GM18867 (cell line): ENCODE measurements around the gene LPCAT3.
A peak's percentile ranks its signal among the peaks of the same experiment; 100 is the strongest.
"Not testable (repeated sequence)": the region's sequence is repeated elsewhere in the genome, so short reads cannot be mapped to it uniquely, and the experiment has no call there.

Source experiments
- ATAC-seq: cut with Tn5 transposase; IDR thresholded peaks from one replicate; pipeline ENCODE4 v1.9.1; 2021; ENCODE audit warnings: mild to moderate bottlenecking, moderate library complexity; ENCODE audit not compliant: unreplicated experiment

LPCAT3 gene

GRCh38 chr12:7038591-7038990 is 20.3 kb upstream of the LPCAT3 start:
- ATAC-seq = no peak

DNA sequence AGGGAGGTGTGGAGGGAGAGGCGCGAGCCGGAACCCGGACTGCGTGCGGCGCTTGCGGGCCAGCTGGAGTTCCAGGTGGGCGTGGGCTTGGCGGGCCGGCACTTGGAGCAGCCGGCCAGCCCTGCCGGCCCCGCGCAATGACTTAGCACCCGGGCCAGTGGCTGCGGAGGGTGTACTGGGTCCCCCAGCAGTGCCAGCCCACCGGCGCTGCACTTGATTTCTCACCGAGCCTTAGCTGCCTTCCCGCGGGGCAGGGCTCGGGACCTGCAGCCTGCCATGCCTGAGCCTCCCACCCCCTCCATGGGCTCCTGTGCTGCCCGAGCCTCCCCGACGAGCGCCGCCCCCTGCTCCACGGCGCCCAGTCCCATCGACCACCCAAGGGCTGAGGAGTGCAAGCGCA is 19.1 kb upstream of the LPCAT3 start:
- not testable (repeated sequence) for ATAC-seq

GRCh38 chr12:7035463-7035862 is 17.2 kb upstream of the LPCAT3 start:
- no peak for ATAC-seq

- ATAC-seq = no peak
Observed at GRCh38 chr12:7034464-7034863, 16.2 kb upstream of the LPCAT3 start.

- no peak for ATAC-seq
Observed at GRCh38 chr12:7032990-7033389, 14.7 kb upstream of the LPCAT3 start.

DNA sequence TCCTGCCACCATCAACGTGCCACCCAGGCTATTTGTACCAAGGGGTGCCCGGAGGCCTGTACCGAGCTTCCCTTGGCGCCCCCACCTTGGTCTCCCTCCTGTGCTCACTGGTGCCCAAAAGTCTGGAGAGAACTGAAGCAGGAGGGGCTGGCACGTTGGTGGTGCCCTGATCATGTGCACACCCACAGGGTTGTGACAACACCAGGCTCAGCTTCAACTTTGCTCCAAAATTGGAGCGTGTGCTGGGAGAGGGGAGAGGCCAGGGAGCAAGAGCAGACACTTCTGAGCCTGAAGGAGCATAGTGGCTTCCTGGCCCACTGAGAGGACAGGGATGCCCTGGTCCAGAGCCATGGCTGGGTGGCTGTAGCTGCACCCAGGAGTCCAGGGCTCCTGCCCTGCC is 13.0 kb upstream of the LPCAT3 start:
- no peak for ATAC-seq

DNA sequence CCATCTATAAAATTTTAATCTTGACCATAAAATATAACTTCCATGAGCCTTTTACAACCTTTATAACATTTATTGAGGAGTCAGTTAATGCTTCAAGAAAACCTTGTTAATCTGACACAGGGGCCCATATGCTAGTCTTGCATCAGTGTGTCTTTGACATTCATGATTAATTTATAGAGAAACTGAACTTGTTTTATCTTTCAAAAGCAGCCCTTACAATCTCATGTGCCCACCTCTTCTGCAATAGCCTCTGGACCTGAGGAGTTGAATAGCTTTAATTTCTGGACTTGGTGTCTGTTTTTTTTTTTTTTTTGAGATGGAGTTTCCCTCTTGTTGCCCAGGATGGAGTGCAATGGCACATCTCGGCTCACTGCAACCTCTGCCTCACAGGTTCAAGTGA is 8.6 kb upstream of the LPCAT3 start:
- ATAC-seq = no peak

DNA sequence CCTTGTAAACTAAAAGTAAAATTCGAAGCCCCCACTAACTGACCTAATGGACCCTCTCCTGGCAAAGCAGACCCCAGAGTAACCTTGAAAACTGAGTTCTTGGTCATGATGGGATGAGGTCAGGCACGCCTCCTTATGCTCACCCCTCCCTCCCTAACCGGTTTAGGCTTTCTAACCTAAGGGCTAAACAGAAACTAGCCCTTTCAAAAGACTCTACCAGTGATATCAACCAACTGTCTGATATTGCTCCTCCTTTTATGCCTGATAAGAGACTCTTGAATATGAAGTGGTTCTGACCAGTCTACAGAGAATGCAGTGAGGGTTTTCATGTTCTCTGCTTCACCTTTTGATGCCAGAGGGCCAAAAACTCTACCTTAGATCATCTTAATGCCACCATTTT is 4.8 kb upstream of the LPCAT3 start:
- no peak for ATAC-seq

DNA sequence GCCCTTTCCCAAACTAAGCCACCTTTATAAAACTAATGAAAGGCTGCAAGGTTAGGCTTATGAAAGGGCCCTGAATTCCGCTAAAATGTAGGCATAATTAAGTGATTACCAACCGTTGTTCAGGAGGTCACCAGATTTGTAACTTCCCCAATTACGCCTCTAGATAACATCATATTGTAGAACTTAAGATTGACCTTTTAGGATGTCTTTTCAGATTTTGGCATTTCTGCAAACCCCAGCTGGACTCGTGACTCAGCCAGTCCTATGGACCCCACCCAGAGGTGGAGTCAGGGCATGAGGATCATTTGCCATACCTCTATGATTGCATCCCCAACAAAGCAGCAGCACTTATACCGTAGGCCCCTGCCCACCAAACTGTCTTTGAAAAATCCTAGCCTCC is 3.7 kb upstream of the LPCAT3 start:
- no peak for ATAC-seq

GRCh38 chr12:7019043-7019569 is 830 bp upstream of the LPCAT3 start:
- no peak for ATAC-seq

- peak; percentile 3 for ATAC-seq
Observed at GRCh38 chr12:7017870-7018349, 366 bp downstream of the LPCAT3 start.

- ATAC-seq = no peak
Observed at GRCh38 chr12:7016958-7017571, 1.2 kb downstream of the LPCAT3 start.

DNA sequence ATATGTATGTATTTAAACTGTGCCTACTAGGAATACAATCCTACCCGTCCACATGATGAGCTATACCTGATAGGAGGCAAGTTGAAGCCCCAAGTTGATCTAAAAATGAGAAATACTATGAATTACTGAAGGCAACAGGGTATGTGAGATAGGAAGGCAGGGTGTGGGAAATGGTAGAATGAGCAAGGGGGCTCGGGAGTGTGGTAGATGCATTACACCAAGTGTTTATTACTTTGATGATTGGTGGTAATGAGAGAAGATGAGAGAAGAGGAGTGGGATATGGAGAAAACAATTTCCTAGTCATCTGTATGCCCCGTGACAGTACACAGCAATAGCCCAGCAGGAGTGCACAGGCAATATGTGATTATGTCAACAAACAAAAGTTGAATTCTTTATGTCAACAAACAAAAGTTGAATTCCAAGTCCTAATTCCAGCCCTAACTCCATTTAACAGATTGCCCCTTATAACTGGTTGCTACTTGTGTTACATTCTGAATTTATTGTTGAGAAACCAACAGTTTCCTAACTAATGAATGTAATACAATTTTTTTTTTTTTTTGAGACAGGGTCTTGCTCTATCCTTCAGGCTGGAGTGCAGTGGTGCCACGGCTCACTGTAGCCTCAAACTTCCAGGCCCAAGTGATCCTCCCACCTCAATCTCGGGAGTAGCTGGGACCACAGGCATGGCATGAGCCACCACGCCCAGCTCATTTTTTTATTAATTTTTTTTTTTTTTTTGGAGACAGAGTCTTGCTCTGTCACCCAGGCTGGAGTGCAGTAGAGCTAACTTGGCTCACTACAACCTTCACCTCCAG is 2.5 kb downstream of the LPCAT3 start:
- ATAC-seq = no peak

- ATAC-seq = no peak
Observed at GRCh38 chr12:7013101-7013500, 5.2 kb downstream of the LPCAT3 start.

GRCh38 chr12:7012024-7012607 is 6.2 kb downstream of the LPCAT3 start:
- ATAC-seq = no peak

DNA sequence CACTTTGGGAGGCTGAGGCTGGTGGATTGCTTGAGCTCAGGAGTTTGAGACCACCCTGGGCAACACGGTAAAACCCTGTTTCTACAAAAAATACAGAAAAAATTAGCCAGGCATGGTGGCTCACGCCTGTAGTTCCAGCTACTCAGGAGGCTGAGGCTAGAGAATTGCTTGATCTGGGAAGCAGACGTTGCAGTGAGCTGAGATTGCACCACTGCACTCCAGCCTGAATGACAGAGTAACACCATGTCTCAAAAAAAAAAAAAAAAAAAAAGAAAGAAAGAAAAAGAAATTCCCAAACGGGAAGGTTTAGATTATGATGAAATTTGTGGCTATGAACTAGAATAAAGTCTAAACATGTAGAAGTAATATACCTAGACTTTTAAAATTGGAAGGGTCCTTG is 6.9 kb downstream of the LPCAT3 start:
- not testable (repeated sequence) for ATAC-seq

DNA sequence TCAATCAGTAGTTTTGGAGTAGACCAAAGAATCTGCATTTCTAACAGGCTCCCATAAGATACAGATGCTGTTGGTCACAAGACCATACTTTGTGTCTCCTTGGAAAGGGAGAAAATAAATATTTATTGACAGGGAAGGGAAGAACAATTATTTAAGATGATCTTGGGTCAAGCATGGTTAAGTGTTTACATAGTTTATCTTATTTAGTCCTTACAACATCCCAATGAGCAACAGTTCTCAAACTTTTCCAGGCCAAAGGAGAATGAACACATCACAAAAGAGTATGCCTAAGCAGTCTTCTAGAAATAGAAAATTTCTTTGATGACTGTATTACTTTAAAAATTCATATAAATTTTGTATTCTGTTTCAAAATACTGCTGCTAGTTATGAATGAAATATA is 8.8 kb downstream of the LPCAT3 start:
- no peak for ATAC-seq

GRCh38 chr12:7008864-7009263 is 9.4 kb downstream of the LPCAT3 start:
- ATAC-seq = no peak

DNA sequence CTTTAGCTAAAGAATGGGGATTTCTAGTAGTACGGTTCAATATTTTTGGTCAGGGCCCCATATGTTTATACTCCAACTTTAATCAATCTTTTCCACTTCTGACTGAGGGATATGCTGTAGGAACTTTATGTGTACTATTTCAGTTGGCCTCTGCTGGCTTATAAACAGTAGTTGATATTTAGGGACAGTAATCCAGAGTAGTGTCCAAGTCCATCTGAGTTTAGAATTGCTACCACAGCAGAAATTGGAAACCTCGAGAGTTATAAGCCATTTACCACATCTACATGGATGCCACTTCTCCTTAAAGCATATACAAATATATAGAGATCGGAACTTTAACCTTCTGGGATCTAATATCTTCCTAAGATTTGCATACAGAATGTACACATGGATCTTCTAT is 11.6 kb downstream of the LPCAT3 start:
- no peak for ATAC-seq

DNA sequence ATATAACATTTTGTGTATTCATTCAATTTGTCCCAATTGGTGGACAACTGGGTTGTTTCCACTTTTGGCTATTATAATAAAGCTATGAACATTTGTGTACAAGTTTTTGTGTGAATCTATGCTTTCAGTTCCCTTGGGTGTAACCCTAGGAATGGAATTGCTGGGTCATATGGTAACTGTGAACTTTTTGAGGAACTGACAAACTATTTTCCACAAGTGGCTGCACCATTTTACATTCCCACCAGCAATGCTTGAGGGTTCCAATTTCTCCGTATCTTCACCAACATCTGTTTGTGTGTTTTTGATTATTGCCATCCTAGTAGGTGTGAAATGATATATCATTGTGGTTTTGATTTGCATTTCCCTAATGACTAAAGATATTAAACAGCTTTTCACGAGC is 13.0 kb downstream of the LPCAT3 start:
- no peak for ATAC-seq

DNA sequence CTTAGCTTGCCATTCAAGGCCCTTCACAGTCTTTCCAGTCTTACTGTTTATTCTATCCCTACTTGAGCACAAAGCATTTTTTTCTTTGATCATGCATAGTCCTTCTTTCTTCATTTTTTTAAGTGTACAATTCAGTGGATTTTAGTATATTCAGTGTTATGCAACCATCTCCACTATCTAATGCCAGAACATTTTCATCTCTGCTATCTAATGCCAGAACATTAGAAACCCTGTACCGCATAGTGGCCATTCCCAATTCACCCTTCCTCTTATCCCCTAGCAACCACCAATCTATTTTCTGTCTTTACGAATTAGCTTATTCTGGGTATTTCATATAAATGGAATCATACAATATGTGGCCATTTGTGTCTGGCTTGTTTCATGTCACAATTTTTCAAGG is 13.4 kb downstream of the LPCAT3 start:
- no peak for ATAC-seq

- no peak for ATAC-seq
Observed at GRCh38 chr12:7004287-7004803, 13.9 kb downstream of the LPCAT3 start.
